Thyroid gland (tissue), 4 donors: ENCODE data around the gene NXT1. TPM values are rescaled to one million over a fixed set of nuclear protein-coding genes. Genes with fewer than 3 reads are reported as not detected.
A peak's percentile ranks its signal among the peaks of the same experiment; 100 is the strongest.

Source experiments
- DNase-seq, 2 donors: peaks; one replicate each; pipeline ENCODE4 v3.0.0-alpha.2; 2019
- H3K27ac ChIP-seq, 3 donors: fragments of 200-600 bp; sonication (generic); 1 replicate in 2 of 3; 2 replicates in 1 of 3; pipeline ENCODE4 v1.5.1; 2016 to 2019; ENCODE audit warnings: mild to moderate bottlenecking in 1 of 3, moderate library complexity in 1 of 3
- H3K27me3 ChIP-seq: fragments of 200-600 bp; sonication (generic); one replicate; pipeline ENCODE4 v1.5.1; 2019
- H3K36me3 ChIP-seq, 2 donors: fragments of 200-600 bp; sonication (generic); one replicate each; pipeline ENCODE4 v1.5.1; 2016 to 2019
- H3K4me1 ChIP-seq, 2 donors: fragments of 200-600 bp; sonication (generic); one replicate each; pipeline ENCODE4 v1.5.1; 2017 to 2019
- H3K4me3 ChIP-seq, 3 donors: fragments of 200-600 bp; sonication (generic); replicated peaks in 1 of 3; 1 replicate in 2 of 3; 2 replicates in 1 of 3; pipeline ENCODE4 v1.5.1; 2016; ENCODE audit warnings: mild to moderate bottlenecking in 1 of 3
- H3K9me3 ChIP-seq: fragments of 200-600 bp; sonication (generic); one replicate; pipeline ENCODE4 v1.5.1; 2017
- POLR2A ChIP-seq, 2 donors: fragments of 450-650 bp; IDR thresholded peaks; one replicate each; pipeline ENCODE4 v1.6.1; 2017; ENCODE audit warnings: antibody characterized with exemption in 2 of 2, mild to moderate bottlenecking in 2 of 2, moderate library complexity in 1 of 2
- WGBS, 2 donors: methylation state at CpG; one replicate each; pipeline ENCODE4 v1.1.5; 2017; 5-methylcytosine and 5-hydroxymethylcytosine counted together
- intact Hi-C: fragments of 100-400 bp; cut with DNase I; formaldehyde crosslinking; loops from one replicate; pipeline ENCODE4 v1.15.1; 2023
- total RNA-seq, 4 donors: library from RNA; depleted of rRNA; stranded (reverse); fragments of >200 nt; gene quantifications; one replicate each; pipeline ENCODE4 v1.2.3, GENCODE V29; 2016
- TF ChIP-seq, protein P1 (sequence below), 6 experiments: fragments of 200-600 bp in 3 of 6; fragments of 450-650 bp in 3 of 6; sonication (generic) in 3 of 6; IDR thresholded peaks; one replicate each; pipeline ENCODE4 v1.5.1; 2016 to 2019; ENCODE audit warnings: antibody characterized with exemption in 6 of 6, mild to moderate bottlenecking in 2 of 6, inconsistent platforms in 1 of 6, moderate library complexity in 1 of 6

Gene NXT1
- 10 to 100 TPM; 27.2 to 50.8 (median 37.2) TPM for total RNA-seq

DNA sequence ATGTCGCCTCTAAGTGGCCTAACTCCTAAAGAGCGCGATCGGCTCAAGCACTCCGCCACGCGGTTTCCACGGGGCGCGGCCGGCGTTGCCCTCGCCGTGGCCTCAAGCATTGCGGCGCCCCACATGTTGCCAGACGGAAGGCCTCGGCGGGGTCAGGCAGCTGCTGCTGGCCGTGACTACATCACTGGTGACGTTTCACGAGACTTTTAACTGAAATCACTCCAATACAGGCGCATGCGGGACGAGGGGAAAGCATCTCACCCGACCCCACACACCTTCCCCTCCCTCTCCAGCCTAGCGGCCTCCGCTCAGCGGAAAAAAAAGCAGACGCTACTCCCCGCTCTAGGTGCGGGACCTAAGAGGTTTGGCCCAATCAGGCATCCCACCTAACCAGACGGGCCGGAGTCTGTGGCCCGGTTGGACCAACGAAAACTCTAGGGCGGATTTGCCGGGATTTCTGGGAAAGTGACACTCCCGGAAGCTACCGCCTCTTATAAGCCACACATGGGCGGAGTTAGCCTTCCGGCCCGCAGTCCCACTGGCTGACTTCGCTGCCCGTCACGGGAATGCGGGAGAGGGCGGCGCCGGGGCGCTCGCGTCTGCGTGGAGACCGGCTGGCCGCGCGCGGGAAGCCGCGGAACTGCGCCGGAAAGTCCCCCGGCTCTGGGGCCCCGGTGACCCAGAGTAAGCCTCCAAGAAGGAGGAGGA lies at the start of gene NXT1:
TSS of gene NXT1 (plus strand) at position 596 of the 708 bp plus-strand sequence. CDS start 3,251 bp downstream, outside the sequence.
- Histone ChIP-seq H3K27ac (peak within 1 kb of the TSS; percentile 88 to 98 (median 97)), H3K9me3 (no peaks in the 10 kb centered on the region)
- intact Hi-C loops, result no loop called here

DNA sequence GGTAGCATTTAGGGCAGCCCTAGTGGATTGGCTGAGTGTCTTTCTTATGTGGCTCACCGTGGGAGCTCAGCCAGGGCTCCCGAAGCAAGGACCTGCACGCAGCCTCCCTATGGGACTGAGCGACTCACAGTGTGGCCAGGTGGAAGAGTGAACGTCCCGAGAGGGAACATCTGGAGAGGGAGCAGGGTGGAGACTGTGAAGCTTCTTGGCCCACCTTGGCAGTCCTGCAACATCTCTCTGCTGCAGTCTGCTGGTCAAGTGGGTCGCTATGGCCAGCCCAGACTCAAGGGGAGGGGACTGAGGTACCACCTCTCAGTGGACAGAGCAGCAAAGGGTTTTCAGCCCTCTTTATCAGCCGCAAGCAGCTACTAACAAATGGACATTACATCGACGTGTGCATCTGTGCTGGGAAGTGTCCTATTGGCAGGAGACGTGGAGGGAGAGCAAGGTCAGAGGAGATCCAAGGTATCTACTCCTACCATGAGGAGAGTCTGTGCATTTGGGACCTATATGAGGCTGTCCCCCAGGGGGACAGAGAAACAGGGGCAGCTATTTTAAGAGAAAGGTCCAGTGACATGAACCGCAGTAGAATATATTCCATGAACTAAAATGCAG lies 49.0 kb upstream of the NXT1 start:
- Histone ChIP-seq H3K27ac (no peak overlapping the region), H3K4me3 (no peak overlapping the region), H3K27me3 (no peaks in the 10 kb centered on the region), H3K36me3 (no peaks in the 10 kb centered on the region), H3K4me1 (no peaks in the 10 kb centered on the region), H3K9me3 (no peaks in the 10 kb centered on the region)
- no peak for TF ChIP-seq POLR2A (IDR thresholded peaks at IDR 0.05)
- TF ChIP-seq, protein P1, sequence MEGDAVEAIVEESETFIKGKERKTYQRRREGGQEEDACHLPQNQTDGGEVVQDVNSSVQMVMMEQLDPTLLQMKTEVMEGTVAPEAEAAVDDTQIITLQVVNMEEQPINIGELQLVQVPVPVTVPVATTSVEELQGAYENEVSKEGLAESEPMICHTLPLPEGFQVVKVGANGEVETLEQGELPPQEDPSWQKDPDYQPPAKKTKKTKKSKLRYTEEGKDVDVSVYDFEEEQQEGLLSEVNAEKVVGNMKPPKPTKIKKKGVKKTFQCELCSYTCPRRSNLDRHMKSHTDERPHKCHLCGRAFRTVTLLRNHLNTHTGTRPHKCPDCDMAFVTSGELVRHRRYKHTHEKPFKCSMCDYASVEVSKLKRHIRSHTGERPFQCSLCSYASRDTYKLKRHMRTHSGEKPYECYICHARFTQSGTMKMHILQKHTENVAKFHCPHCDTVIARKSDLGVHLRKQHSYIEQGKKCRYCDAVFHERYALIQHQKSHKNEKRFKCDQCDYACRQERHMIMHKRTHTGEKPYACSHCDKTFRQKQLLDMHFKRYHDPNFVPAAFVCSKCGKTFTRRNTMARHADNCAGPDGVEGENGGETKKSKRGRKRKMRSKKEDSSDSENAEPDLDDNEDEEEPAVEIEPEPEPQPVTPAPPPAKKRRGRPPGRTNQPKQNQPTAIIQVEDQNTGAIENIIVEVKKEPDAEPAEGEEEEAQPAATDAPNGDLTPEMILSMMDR (IDR thresholded peaks at IDR 0.05), result no peak
- 88 to 90% methylated on average over 12 of the region's 12 CpGs for WGBS, 2 donors
- DNase-seq, result no peak
- intact Hi-C loops, result no loop called here

More for the DNA sequence above, at the start of gene NXT1:
- peak within 1 kb of the TSS; percentile 63 to 95 (median 83) for H3K4me3 ChIP-seq
- 0 to 2% methylated on average over 30 to 41 of the region's 65 CpGs for WGBS, 2 donors
- peaks cover 10 to 20% of the 10 kb centered on the region in 2 donors for H3K4me1 ChIP-seq
- DNase-seq, result peak; percentile 97
- peaks cover 0 to 5% of the 10 kb centered on the region in 2 donors for H3K36me3 ChIP-seq
- no peaks in the 10 kb centered on the region for H3K27me3 ChIP-seq
- peak; percentile 27 to 88 for TF ChIP-seq POLR2A (IDR thresholded peaks at IDR 0.05)
- TF ChIP-seq, protein P1 (IDR thresholded peaks at IDR 0.05), result no peak

DNA sequence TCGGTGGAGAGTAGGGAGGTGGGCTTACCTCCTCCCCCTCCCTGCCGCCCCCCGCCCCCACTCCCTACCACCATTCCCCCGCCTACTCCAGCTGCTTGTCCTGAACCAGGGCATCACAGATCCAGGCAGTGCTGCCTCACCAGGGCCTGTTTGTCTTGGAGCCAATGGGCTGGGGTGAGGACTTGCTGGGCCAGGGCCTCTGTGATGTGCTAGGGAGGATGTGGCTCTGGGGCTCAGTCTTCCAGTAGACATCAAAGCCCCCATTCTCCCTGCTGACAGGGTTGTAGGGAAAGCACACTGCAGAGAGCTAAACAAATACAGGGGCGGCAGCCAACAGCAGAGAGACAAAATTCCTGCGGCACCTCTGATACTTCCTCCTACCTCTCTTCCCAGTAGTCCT lies 48.2 kb upstream of the NXT1 start:
- no peaks in the 10 kb centered on the region for H3K27me3 ChIP-seq
- intact Hi-C loops, result no loop called here
- no peaks in the 10 kb centered on the region for H3K36me3 ChIP-seq
- no peak for DNase-seq
- no peak overlapping the region for H3K4me3 ChIP-seq
- TF ChIP-seq, protein P1 (IDR thresholded peaks at IDR 0.05), result no peak
- H3K4me1 ChIP-seq, result no peaks in the 10 kb centered on the region
- H3K9me3 ChIP-seq, result no peaks in the 10 kb centered on the region
- 60 to 76% methylated on average over 6 of the region's 6 CpGs for WGBS, 2 donors
- no peak overlapping the region for H3K27ac ChIP-seq

- no peaks in the 10 kb centered on the region for H3K36me3 ChIP-seq
- WGBS, 2 donors, result 71 to 74% methylated on average over 9 of the region's 9 CpGs
- DNase-seq, result no peak
- TF ChIP-seq POLR2A (IDR thresholded peaks at IDR 0.05), result no peak
- TF ChIP-seq, protein P1 (IDR thresholded peaks at IDR 0.05), result no peak
- no peaks in the 10 kb centered on the region for H3K27me3 ChIP-seq
- no peak overlapping the region for H3K27ac ChIP-seq
- intact Hi-C loops, result no loop called here
- H3K4me1 ChIP-seq, result no peaks in the 10 kb centered on the region
- no peak overlapping the region for H3K4me3 ChIP-seq
- no peaks in the 10 kb centered on the region for H3K9me3 ChIP-seq
These were observed 47.8 kb upstream of the NXT1 start for GRCh38 chr20:23302801-23303200.
